SH-SY5Y (cell line): ENCODE results near the gene SLC35E1.

ENCODE experiments used
- GATA2 ChIP-seq: IDR thresholded peaks from 2 replicates; pipeline ENCODE4 v1.6.1; 2011; ENCODE audit warnings: mild to moderate bottlenecking, low read depth, low read length
- GATA3 ChIP-seq: IDR thresholded peaks from 2 replicates; pipeline ENCODE4 v1.6.1; 2011; ENCODE audit warnings: low read depth, mild to moderate bottlenecking, low read length, moderate library complexity

DNA sequence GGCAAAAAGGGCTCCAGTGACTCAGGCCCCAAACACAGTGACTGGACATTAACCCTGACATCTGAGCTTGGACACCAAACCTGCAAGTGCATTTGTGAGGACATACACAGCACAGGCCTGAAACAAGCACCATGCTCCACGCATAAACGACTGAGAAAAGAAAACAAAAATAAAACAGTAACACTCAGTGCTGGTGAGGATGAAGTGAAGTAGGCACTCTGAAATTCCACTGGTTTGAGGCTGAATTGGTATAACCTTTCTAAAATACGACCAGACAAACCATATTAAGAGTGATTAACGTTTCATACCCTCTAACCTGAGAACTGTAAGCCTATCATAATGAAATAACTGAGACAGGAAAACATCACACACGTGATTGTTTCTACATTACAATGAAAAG, 5.5 kb downstream of the SLC35E1 start:
- no peak for TF ChIP-seq GATA2
- no peak for TF ChIP-seq GATA3
